GM12875 (cell line): ENCODE data around the gene LMNTD2.

Source experiments
- H3K4me3 ChIP-seq: one replicate; pipeline ENCODE4 v1.5.1; 2011; ENCODE audit warnings: low read depth, low read length, control low read depth
- TF ChIP-seq, protein P1 (sequence below): IDR thresholded peaks from 2 replicates; pipeline ENCODE4 v1.5.1; 2011; ENCODE audit warnings: low read depth, mild to moderate bottlenecking, control low read depth, inconsistent platforms, low read length, moderate library complexity, borderline replicate concordance; ENCODE audit not compliant: insufficient read depth

LMNTD2 gene

DNA sequence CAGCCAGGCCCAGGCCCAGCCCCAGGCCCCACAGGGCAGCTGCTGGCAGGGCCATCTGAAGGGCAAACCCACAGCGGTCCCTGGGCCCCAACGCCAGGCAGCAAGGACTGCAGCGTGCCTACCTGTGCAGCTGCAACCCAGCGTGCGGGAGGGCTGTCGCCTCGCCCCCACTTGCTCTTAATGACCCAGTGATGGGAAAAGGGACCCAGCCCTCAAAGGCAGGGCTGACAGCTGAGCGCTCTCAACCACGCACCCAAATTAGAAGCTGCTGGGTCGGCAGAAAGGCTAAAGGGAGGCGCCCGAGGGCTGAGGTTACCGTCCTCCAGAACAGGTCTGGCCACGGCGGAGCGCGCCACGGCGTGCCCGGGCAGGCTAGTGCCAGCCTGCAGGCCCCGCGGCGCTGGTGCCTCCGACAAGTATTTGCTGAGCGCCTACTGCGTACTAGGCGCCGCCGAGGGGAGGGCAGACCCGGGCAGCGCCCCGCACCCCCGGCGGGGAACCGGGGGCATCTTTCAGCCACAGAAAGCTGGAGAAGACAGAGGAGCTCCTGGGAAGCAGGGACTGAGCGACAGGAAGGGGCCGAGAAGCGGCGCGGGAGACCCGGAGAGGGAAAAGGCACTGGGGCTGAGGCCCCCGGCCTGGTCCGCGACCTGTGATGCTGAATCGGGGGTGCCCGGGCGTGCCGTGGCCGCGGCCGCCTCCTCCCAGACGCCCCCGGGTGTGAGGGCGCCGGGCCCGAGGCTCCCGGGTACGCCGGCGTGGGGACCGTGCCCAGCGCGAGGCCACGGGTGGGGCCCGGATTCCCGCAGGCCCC is 25.9 kb downstream of the LMNTD2 start:
- TF ChIP-seq, protein P1, sequence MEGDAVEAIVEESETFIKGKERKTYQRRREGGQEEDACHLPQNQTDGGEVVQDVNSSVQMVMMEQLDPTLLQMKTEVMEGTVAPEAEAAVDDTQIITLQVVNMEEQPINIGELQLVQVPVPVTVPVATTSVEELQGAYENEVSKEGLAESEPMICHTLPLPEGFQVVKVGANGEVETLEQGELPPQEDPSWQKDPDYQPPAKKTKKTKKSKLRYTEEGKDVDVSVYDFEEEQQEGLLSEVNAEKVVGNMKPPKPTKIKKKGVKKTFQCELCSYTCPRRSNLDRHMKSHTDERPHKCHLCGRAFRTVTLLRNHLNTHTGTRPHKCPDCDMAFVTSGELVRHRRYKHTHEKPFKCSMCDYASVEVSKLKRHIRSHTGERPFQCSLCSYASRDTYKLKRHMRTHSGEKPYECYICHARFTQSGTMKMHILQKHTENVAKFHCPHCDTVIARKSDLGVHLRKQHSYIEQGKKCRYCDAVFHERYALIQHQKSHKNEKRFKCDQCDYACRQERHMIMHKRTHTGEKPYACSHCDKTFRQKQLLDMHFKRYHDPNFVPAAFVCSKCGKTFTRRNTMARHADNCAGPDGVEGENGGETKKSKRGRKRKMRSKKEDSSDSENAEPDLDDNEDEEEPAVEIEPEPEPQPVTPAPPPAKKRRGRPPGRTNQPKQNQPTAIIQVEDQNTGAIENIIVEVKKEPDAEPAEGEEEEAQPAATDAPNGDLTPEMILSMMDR, result no peak
- H3K4me3 ChIP-seq, result peak overlapping the region; percentile 83

DNA sequence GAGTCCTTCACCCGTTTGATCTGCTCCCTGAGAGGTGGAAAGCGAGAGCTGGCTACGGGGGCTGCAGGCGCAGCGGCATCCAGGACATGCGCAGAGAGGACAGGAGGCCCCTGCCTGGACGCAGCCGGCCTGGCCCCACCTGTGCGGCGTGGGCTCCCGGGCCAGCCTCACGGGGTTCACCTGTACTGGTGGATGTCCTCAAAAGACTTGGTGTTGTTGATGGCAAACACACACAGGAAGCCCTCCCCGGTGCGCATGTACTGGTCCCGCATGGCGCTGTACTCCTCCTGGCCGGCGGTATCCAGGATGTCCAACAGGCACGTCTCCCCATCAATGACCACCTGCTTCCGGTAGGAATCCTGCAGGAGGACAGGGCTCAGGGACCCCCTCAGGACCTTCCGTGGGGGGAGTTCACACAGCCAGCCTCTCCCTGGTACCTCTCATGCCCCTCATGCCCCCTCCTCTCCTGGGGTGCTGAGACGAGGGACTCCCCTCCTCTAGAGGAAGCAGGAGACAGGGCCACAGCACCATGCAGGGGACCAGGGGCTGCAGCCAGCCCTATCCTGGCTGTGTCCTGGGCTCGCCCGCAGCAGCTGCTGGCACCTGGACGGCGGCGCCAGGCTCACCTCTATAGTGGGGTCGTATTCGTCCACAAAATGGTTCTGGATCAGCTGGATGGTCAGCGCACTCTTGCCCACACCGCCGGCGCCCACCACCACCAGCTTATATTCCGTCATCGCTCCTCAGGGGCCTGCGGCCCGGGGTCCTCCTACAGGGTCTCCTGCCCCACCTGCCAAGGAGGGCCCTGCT is 26.7 kb downstream of the LMNTD2 start:
- H3K4me3 ChIP-seq, result peak overlapping the region; percentile 83
- TF ChIP-seq, protein P1, result no peak

DNA sequence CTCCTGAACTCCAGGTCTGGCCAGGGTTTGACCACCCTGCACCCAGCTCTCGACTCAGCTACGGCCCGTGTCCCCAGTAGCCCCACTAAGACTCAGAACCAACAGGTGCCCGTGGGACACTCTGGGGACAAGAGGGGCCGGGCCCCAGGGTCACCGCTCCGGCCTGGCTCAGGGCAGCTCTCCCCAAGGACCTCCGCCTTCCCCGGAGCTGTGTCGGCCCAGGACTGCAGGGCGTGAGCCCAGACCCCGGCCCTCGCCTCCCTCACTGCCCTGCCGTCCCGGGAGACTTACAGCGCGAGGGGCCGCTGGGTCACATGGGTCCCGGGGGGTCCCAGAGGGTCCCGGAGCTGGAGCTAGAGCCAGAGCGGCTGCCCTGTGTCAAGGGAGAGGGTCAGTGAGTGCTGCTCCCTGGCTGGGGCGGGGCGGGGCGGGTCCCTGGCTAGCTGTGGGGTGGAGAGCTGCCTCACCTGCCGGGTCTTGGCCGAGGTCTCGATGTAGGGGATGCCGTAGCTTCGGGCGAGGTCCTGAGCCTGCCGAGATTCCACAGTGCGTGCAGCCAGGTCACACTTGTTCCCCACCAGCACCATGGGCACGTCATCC is 27.5 kb downstream of the LMNTD2 start:
- H3K4me3 ChIP-seq, result no peak overlapping the region
- TF ChIP-seq, protein P1, result no peak

- TF ChIP-seq, protein P1, result no peak
- no peak overlapping the region for H3K4me3 ChIP-seq
Observed at GRCh38 chr11:532527-532985, 28.0 kb downstream of the LMNTD2 start.

DNA sequence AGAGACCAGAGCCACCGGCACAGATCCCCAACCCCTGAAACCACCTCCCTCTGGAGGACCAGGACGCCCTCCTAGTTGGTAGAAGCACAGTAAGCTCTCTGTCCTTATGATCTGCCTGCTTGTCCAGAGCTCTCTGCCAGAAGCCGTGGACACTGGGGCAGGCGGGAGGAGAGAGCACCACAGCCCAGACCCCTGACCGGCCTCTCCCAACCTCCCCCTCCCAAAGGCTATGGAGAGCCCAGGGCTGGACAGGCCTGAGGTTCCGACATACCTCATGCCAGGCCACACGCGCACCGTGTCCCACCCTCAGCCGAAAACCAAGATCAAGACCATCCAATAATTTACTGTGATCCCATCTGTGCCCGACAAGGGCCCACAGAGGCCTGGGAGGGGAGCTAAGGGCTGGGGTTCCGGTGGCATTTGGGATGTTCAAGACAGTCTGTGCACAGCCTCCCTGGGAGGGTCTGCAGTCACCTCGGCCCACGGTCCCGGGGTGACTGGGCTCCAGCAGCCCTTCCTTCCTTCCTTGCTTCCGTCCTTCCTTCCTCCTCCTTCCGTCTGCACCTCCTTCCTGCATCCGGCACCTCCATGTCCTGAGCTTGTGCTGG is 28.5 kb downstream of the LMNTD2 start:
- no peak overlapping the region for H3K4me3 ChIP-seq
- TF ChIP-seq, protein P1, result no peak

GRCh38 chr11:530960-531831 is 29.3 kb downstream of the LMNTD2 start:
- TF ChIP-seq, protein P1, result no peak
- no peak overlapping the region for H3K4me3 ChIP-seq
